Midbrain (tissue), 1 donor: Measurements from ENCODE around the gene RERE.

Experiments
- DNase-seq: peaks from one replicate; lab custom pipeline; 2025; lab: John Stamatoyannopoulos, UW

Gene RERE

GRCh38 chr1:8404460-8405370 is 412.7 kb downstream of the RERE start:
- DNase-seq = no peak

GRCh38 chr1:8402109-8402710 is 415.2 kb downstream of the RERE start:
- no peak for DNase-seq

GRCh38 chr1:8398677-8399076 is 418.8 kb downstream of the RERE start:
- no peak for DNase-seq

- DNase-seq = no peak
Measured at GRCh38 chr1:8398086-8398485, 419.4 kb downstream of the RERE start.

- DNase-seq = no peak
Measured at GRCh38 chr1:8397511-8397910, 419.9 kb downstream of the RERE start.

- DNase-seq = no peak
Measured at GRCh38 chr1:8396786-8397406, 420.5 kb downstream of the RERE start.

- no peak for DNase-seq
Measured at GRCh38 chr1:8396083-8396785, 421.2 kb downstream of the RERE start.

- peak; percentile 19 for DNase-seq
Measured at GRCh38 chr1:8395433-8395866, 422.0 kb downstream of the RERE start.

GRCh38 chr1:8394456-8395321 is 422.8 kb downstream of the RERE start:
- DNase-seq = no peak

- no peak for DNase-seq
Measured at GRCh38 chr1:8392522-8392921, 424.9 kb downstream of the RERE start.

GRCh38 chr1:8390707-8391106 is 426.7 kb downstream of the RERE start:
- DNase-seq = no peak

GRCh38 chr1:8389958-8390535 is 427.4 kb downstream of the RERE start:
- no peak for DNase-seq

- no peak for DNase-seq
Measured at GRCh38 chr1:8388732-8389562, 428.5 kb downstream of the RERE start.

GRCh38 chr1:8386247-8386646 is 431.2 kb downstream of the RERE start:
- DNase-seq = no peak

GRCh38 chr1:8384577-8384976 is 432.9 kb downstream of the RERE start:
- DNase-seq = peak; percentile 41

GRCh38 chr1:8384088-8384487 is 433.4 kb downstream of the RERE start:
- no peak for DNase-seq

GRCh38 chr1:8382608-8383505 is 434.6 kb downstream of the RERE start:
- DNase-seq = no peak

GRCh38 chr1:8382051-8382505 is 435.4 kb downstream of the RERE start:
- peak; percentile 73 for DNase-seq

GRCh38 chr1:8381618-8382017 is 435.8 kb downstream of the RERE start:
- DNase-seq = peak; percentile 58
